HUDEP-2 (cell line): ENCODE results near the gene TAS2R1.

Experiments
- DNase-seq, 76 experiments: peaks; one replicate each; lab custom pipeline; 2025; ENCODE audit not compliant: unreplicated experiment in 76 of 76; lab: John Stamatoyannopoulos, UW

Gene TAS2R1

GRCh38 chr5:9630251-9630650, at the start of gene TAS2R1:
Gene TAS2R1, minus strand, starts transcription at chr5:9630351. Its CDS starts 319 bp downstream, at chr5:9630032.
- no peak for DNase-seq

GRCh38 chr5:9670371-9670770, 40.2 kb upstream of the TAS2R1 start:
- DNase-seq = no peak

- DNase-seq = no peak
These were observed 37.8 kb upstream of the TAS2R1 start for GRCh38 chr5:9667906-9668305.

- DNase-seq = no peak
These were observed 33.7 kb upstream of the TAS2R1 start for GRCh38 chr5:9663891-9664290.

GRCh38 chr5:9661316-9662015, 31.3 kb upstream of the TAS2R1 start:
- DNase-seq = no peak

GRCh38 chr5:9658706-9659105, 28.6 kb upstream of the TAS2R1 start:
- no peak for DNase-seq

GRCh38 chr5:9657819-9658218, 27.7 kb upstream of the TAS2R1 start:
- no peak for DNase-seq

- no peak for DNase-seq
These were observed 25.5 kb upstream of the TAS2R1 start for GRCh38 chr5:9655641-9656040.

- no peak for DNase-seq
These were observed 24.7 kb upstream of the TAS2R1 start for GRCh38 chr5:9654886-9655285.

- peak in 4 of 76 experiments; percentile 2 to 34 (median 20) for DNase-seq
These were observed 23.7 kb upstream of the TAS2R1 start for GRCh38 chr5:9653811-9654210.

- DNase-seq = no peak
These were observed 22.9 kb upstream of the TAS2R1 start for GRCh38 chr5:9653061-9653460.

- DNase-seq = no peak
These were observed 22.1 kb upstream of the TAS2R1 start for GRCh38 chr5:9652295-9652694.

- DNase-seq = no peak
These were observed 16.7 kb upstream of the TAS2R1 start for GRCh38 chr5:9646843-9647242.

GRCh38 chr5:9644630-9645029, 14.5 kb upstream of the TAS2R1 start:
- DNase-seq = no peak

GRCh38 chr5:9642621-9643020, 12.5 kb upstream of the TAS2R1 start:
- DNase-seq = no peak

GRCh38 chr5:9641806-9642355, 11.7 kb upstream of the TAS2R1 start:
- DNase-seq = no peak

GRCh38 chr5:9632495-9632894, 2.3 kb upstream of the TAS2R1 start:
- no peak for DNase-seq

GRCh38 chr5:9627541-9627940, 2.6 kb downstream of the TAS2R1 start:
- DNase-seq = no peak

- DNase-seq = no peak
These were observed 3.2 kb downstream of the TAS2R1 start for GRCh38 chr5:9626955-9627354.

GRCh38 chr5:9625731-9626130, 4.4 kb downstream of the TAS2R1 start:
- no peak for DNase-seq

GRCh38 chr5:9625286-9625685, 4.9 kb downstream of the TAS2R1 start:
- no peak for DNase-seq

- DNase-seq = no peak
These were observed 5.8 kb downstream of the TAS2R1 start for GRCh38 chr5:9624196-9624947.
